ENCODE results near the gene IL1RL2. TPM values are rescaled to one million over a fixed set of nuclear protein-coding genes. Genes with fewer than 3 reads are reported as not detected.

Gene IL1RL2
- total and polyA plus RNA-seq, 2 of the 4 experiments (the other 2 are of a cell fraction): 0.09 to 0.36 TPM

GRCh38 chr2:102253753-102254150 is 66.9 kb downstream of the IL1RL2 start:
- H3K18ac ChIP-seq (ENCODE audit: low read depth, low read length): no peak overlapping the region
- dilution Hi-C loops (cut with HindIII; ENCODE audit: low sequenced_read_pairs, unreplicated experiment): no loop called here
- intact Hi-C loops (cut with micrococcal nuclease): loop anchor here (1.0 kb wide), 2 partner anchors 102 to 190 kb away; partner anchors contain the start of gene IL18R1
- no CpG with 5 or more reads among the region's 2 CpGs for WGBS, 2 experiments (ENCODE audit: extremely low coverage in 2 of 2, insufficient read length in 1 of 2)
- H3K9me1 ChIP-seq (ENCODE audit: insufficient read depth, low read length): peaks cover 9% of the 10 kb centered on the region
- POLR2A ChIA-PET (ENCODE audit: unreplicated experiment): no interaction called here
- TF ChIP-seq CTCF (conservative IDR thresholded peaks at IDR 0.05; ENCODE audit: low read depth, low read length) (peak; percentile 49), SMC3 (IDR thresholded peaks at IDR 0.05; ENCODE audit: low read depth, low read length) (peak; percentile 46), RAD21 (IDR thresholded peaks at IDR 0.05; ENCODE audit: low read length) (peak; percentile 54), USF2 (IDR thresholded peaks at IDR 0.05; ENCODE audit: low read depth, low read length) (no peak)
- no peaks in the 10 kb centered on the region for H3K9me3 ChIP-seq (ENCODE audit: control insufficient read depth, insufficient read depth, low read length)
- in situ Hi-C loops (cut with MboI; ENCODE audit: low sequenced_read_pairs): loop anchor here (5.0 kb wide), 1 partner anchor 104 kb away; the partner anchor contains the start of gene IL18R1
- no peak overlapping the region for H3K56ac ChIP-seq (ENCODE audit: extremely low read depth, insufficient read depth, low read length)
- H3K9ac ChIP-seq (ENCODE audit: low read depth, low read length): no peak overlapping the region
- no peak overlapping the region for H2BK5ac ChIP-seq (ENCODE audit: low read depth, low read length, poor library complexity, severe bottlenecking)
- no peaks in the 10 kb centered on the region for H3K79me1 ChIP-seq (ENCODE audit: low read depth in 1 of 2, low read length in 2 of 2)
- no peak overlapping the region for H3K4ac ChIP-seq (ENCODE audit: low read depth, low read length)
- H3K4me3 ChIP-seq (ENCODE audit: insufficient read depth, low read depth, low read length): no peak overlapping the region
- H4K91ac ChIP-seq (ENCODE audit: insufficient read depth, low read depth, low read length): no peak overlapping the region
- DNase-seq: peak; percentile 38
- ATAC-seq (ENCODE audit: low read depth): 0 out of 2 replicates have a peak, but pooled peaks have one; percentile 31
- no peak overlapping the region for H3K14ac ChIP-seq (replicated peaks; ENCODE audit: low read depth, low read length)
- no peak overlapping the region for H3K4me2 ChIP-seq (ENCODE audit: low read depth, low read length)
- no peak overlapping the region for H2BK120ac ChIP-seq (ENCODE audit: low read depth, low read length)
- no peaks in the 10 kb centered on the region for H4K20me1 ChIP-seq (ENCODE audit: insufficient read depth, low read length)
- no peak overlapping the region for H3K27ac ChIP-seq (ENCODE audit: insufficient read depth, low read length)
- no peak overlapping the region for H2BK20ac ChIP-seq (ENCODE audit: low read depth, low read length)
- H3K27me3 ChIP-seq (ENCODE audit: control insufficient read depth, insufficient read depth, low read length): peaks cover 2% of the 10 kb centered on the region; the same call in 1 of the 2 replicates
- H2AFZ ChIP-seq (replicated peaks; ENCODE audit: low read length, poor library complexity): no peak overlapping the region
- H3K4me1 ChIP-seq (ENCODE audit: control insufficient read depth, insufficient read depth, low read length): peaks cover 4% of the 10 kb centered on the region
- CTCF ChIA-PET: interaction anchor here (0.7 to 1.5 kb wide), 5 partner anchors 11 to 182 kb away, joined by 3 to 4 read pairs (median 3); no protein-coding TSS in a partner anchor
- no peak overlapping the region for H4K5ac ChIP-seq (ENCODE audit: low read depth, low read length)
- no TSS peak for BruUV-seq (replicated peaks)
- H2AK9ac ChIP-seq (replicated peaks; ENCODE audit: low read depth, low read length, poor library complexity): no peak overlapping the region
- no peaks in the 10 kb centered on the region for H3K36me3 ChIP-seq (ENCODE audit: control insufficient read depth, insufficient read depth, low read length)
- H4K8ac ChIP-seq (ENCODE audit: low read depth in 2 of 2, low read length in 2 of 2): no peak overlapping the region
- H2AK5ac ChIP-seq (ENCODE audit: low read depth, low read length): no peak overlapping the region
- H3K23ac ChIP-seq (ENCODE audit: low read depth, low read length): no peak overlapping the region
- H2BK15ac ChIP-seq (ENCODE audit: low read depth, low read length): no peak overlapping the region

All from IMR-90 (cell line).